SK-N-SH (cell line): ENCODE data around the gene JMJD7.

ENCODE experiments used
- CTCF ChIP-seq: fragments of 200-600 bp; sonication (generic); IDR thresholded peaks from 2 replicates; pipeline ENCODE4 v1.6.1; 2017; ENCODE audit warnings: antibody characterized with exemption, mild to moderate bottlenecking, moderate library complexity
- FOXJ3 ChIP-seq: sonication (generic); formaldehyde crosslinking; IDR thresholded peaks from 2 replicates; pipeline ENCODE4 v1.5.1; 2020; ENCODE audit warnings: mild to moderate bottlenecking, missing genetic modification reagents
- GABPA ChIP-seq: IDR thresholded peaks from 2 replicates; pipeline ENCODE4 v1.4.0; 2012; ENCODE audit warnings: low read depth, mild to moderate bottlenecking
- IRF3 ChIP-seq: fragments of 150-350 bp; IDR thresholded peaks from 2 replicates; pipeline ENCODE4 v1.6.1; 2016; ENCODE audit warnings: mild to moderate bottlenecking, low read depth, low read length
- NFIC ChIP-seq: IDR thresholded peaks from 2 replicates; pipeline ENCODE4 v1.4.0; 2012; ENCODE audit warnings: borderline replicate concordance
- NRF1 ChIP-seq: IDR thresholded peaks from 2 replicates; pipeline ENCODE4 v1.6.1; 2012; ENCODE audit warnings: low read depth, mild to moderate bottlenecking, low read length
- PBX3 ChIP-seq: IDR thresholded peaks from 2 replicates; pipeline ENCODE4; 2012
- POLR2AphosphoS5 ChIP-seq: IDR thresholded peaks from 2 replicates; pipeline ENCODE4 v1.6.1; 2012; ENCODE audit warnings: low read depth, low read length
- REST ChIP-seq: IDR thresholded peaks from 2 replicates; pipeline ENCODE4 v1.6.1; 2012; ENCODE audit warnings: mild to moderate bottlenecking, low read depth, low read length, moderate library complexity
- SIN3A ChIP-seq: IDR thresholded peaks from 2 replicates; pipeline ENCODE4 v1.6.1; 2012; ENCODE audit warnings: low read depth, mild to moderate bottlenecking, low read length, moderate library complexity, borderline replicate concordance
- TAF1 ChIP-seq: IDR thresholded peaks from 2 replicates; pipeline ENCODE4 v1.6.1; 2012; ENCODE audit warnings: low read depth, mild to moderate bottlenecking, low read length, moderate library complexity, borderline replicate concordance
- YY1 ChIP-seq: IDR thresholded peaks from 2 replicates; pipeline ENCODE4 v1.4.0; 2012; ENCODE audit warnings: low read depth, mild to moderate bottlenecking

- TF ChIP-seq NRF1 (no peak), TAF1 (no peak), GABPA (no peak), NFIC (no peak), IRF3 (no peak), YY1 (no peak), REST (no peak), FOXJ3 (no peak), POLR2AphosphoS5 (no peak), SIN3A (no peak), PBX3 (no peak), CTCF (no peak)
These were observed 46.8 kb downstream of the JMJD7 start for GRCh38 chr15:41874736-41875135.
